H1 (cell line): ENCODE data around the gene PRKCA. TPM values are rescaled to one million over a fixed set of nuclear protein-coding genes. Genes with fewer than 3 reads are reported as not detected.
A peak's percentile ranks its signal among the peaks of the same experiment; 100 is the strongest.

Experiments used
- CTCF ChIA-PET: fragments of 300-600 bp; sonication (Branson Sonifier 250); formaldehyde crosslinking; loops from one replicate; lab custom pipeline; 2021; ENCODE audit not compliant: partially characterized antibody; lab: Charles Lee
- POLR2A ChIA-PET: fragments of 300-600 bp; sonication (Branson Sonifier 250); formaldehyde crosslinking; loops from one replicate; lab custom pipeline; 2021; ENCODE audit warnings: inconsistent platforms; ENCODE audit not compliant: partially characterized antibody; lab: Charles Lee
- DNase-seq, 2 experiments: peaks; one replicate each; pipeline versions ENCODE4 v3.0.0 to v3.0.0-alpha.2; 2010 to 2022; ENCODE audit warnings: low spot score in 2 of 2, low read depth in 1 of 2, mixed read lengths in 1 of 2
- FAIRE-seq: peaks from 2 replicates; lab custom pipeline; 2011; peaks lifted over from hg19 to GRCh38; lab: Jason Lieb, UNC
- H2AFZ ChIP-seq: 2 replicates; pipeline ENCODE4 v1.8.1; 2012; ENCODE audit warnings: low read length, inconsistent platforms
- H2AK5ac ChIP-seq: 2 replicates; pipeline ENCODE4 v1.6.1; 2013; ENCODE audit warnings: low read depth, low read length
- H2BK120ac ChIP-seq: replicated peaks from 2 replicates; pipeline ENCODE3; 2013; ENCODE audit warnings: low read depth, low read length, inconsistent platforms
- H2BK12ac ChIP-seq: 2 replicates; pipeline ENCODE4 v1.6.1; 2013; ENCODE audit warnings: low read depth, low read length
- H2BK15ac ChIP-seq: 2 replicates; pipeline ENCODE4 v1.6.1; 2013; ENCODE audit warnings: low read length
- H2BK20ac ChIP-seq: 2 replicates; pipeline ENCODE4 v1.6.1; 2013; ENCODE audit warnings: low read length
- H2BK5ac ChIP-seq: 2 replicates; pipeline ENCODE4 v1.6.1; 2013; ENCODE audit warnings: low read depth, low read length
- H3K14ac ChIP-seq: 2 replicates; pipeline ENCODE4 v1.6.1; 2013; ENCODE audit warnings: inconsistent platforms; ENCODE audit not compliant: insufficient read length
- H3K18ac ChIP-seq: 2 replicates; pipeline ENCODE4 v1.6.1; 2013; ENCODE audit warnings: low read length; ENCODE audit errors: extremely low read depth
- H3K23ac ChIP-seq: 2 replicates; pipeline ENCODE4 v1.6.1; 2013; ENCODE audit warnings: inconsistent platforms; ENCODE audit not compliant: insufficient read length
- H3K23me2 ChIP-seq: 2 replicates; pipeline ENCODE4 v1.6.1; 2013; ENCODE audit warnings: low read depth, low read length
- H3K27ac ChIP-seq: 2 replicates; pipeline ENCODE4 v1.6.1; 2011; ENCODE audit warnings: low read depth, low read length, inconsistent platforms
- H3K27me3 ChIP-seq, 4 experiments: replicated peaks in 1 of 4; 1 replicate in 1 of 4; 2 replicates in 3 of 4; pipeline versions ENCODE4 v1.6.1 to v1.8.1; 2011 to 2013; ENCODE audit warnings: low read length in 3 of 4, mild to moderate bottlenecking in 3 of 4, inconsistent platforms in 2 of 4, mixed read lengths in 2 of 4, moderate library complexity in 1 of 4; ENCODE audit not compliant: control insufficient read depth in 3 of 4, insufficient read depth in 3 of 4; ENCODE audit errors: extremely low read depth in 1 of 4
- H3K36me3 ChIP-seq, 4 experiments: 2 replicates each; pipeline versions ENCODE4 v1.6.1 to v1.8.1; 2011 to 2013; ENCODE audit warnings: mild to moderate bottlenecking in 4 of 4, low read length in 3 of 4, moderate library complexity in 2 of 4, control low read depth in 1 of 4, inconsistent platforms in 1 of 4; ENCODE audit not compliant: insufficient read depth in 4 of 4, control insufficient read depth in 2 of 4
- H3K4ac ChIP-seq: replicated peaks from 2 replicates; pipeline ENCODE3; 2013; ENCODE audit warnings: low read length, low read depth, mixed read lengths, inconsistent platforms; ENCODE audit not compliant: insufficient read length
- H3K4me1 ChIP-seq, 4 experiments: replicated peaks in 1 of 4; 1 replicate in 1 of 4; 2 replicates in 3 of 4; pipeline versions ENCODE4 v1.6.1 to v1.8.1; 2011 to 2013; ENCODE audit warnings: low read length in 3 of 4, inconsistent platforms in 2 of 4, mixed read lengths in 1 of 4; ENCODE audit not compliant: insufficient read depth in 4 of 4, control insufficient read depth in 3 of 4
- H3K4me2 ChIP-seq, 2 experiments: 2 replicates each; pipeline versions ENCODE4 v1.6.1 to v1.8.1; 2011 to 2013; ENCODE audit warnings: low read depth in 2 of 2, low read length in 2 of 2, control low read depth in 1 of 2, inconsistent platforms in 1 of 2, mild to moderate bottlenecking in 1 of 2; ENCODE audit not compliant: insufficient read depth in 1 of 2
- H3K4me3 ChIP-seq, 4 experiments: fragments of 200-600, 300-600 bp in 1 of 4; sonication (generic), shearing (Covaris generic), sonication (Bioruptor Twin) in 1 of 4; 2 replicates each; pipeline versions ENCODE4 v1.5.1 to v1.8.1; 2011 to 2016; ENCODE audit warnings: low read length in 4 of 4, low read depth in 3 of 4, control low read depth in 2 of 4, inconsistent platforms in 2 of 4, mild to moderate bottlenecking in 2 of 4, mixed read lengths in 1 of 4, moderate library complexity in 1 of 4; ENCODE audit not compliant: insufficient read depth in 2 of 4; ENCODE audit errors: extremely low read depth in 1 of 4
- H3K56ac ChIP-seq: replicated peaks from 2 replicates; pipeline ENCODE3; 2013; ENCODE audit warnings: low read depth, mild to moderate bottlenecking, mixed read lengths, low read length, inconsistent platforms; ENCODE audit not compliant: insufficient read length
- H3K79me1 ChIP-seq: 2 replicates; pipeline ENCODE4 v1.6.1; 2013; ENCODE audit warnings: low read depth, low read length, control low read depth
- H3K79me2 ChIP-seq, 2 experiments: 2 replicates each; pipeline versions ENCODE4 v1.6.1 to v1.8.1; 2012 to 2013; ENCODE audit warnings: low read length in 2 of 2, mild to moderate bottlenecking in 2 of 2, inconsistent platforms in 1 of 2; ENCODE audit not compliant: insufficient read depth in 2 of 2, control insufficient read depth in 1 of 2
- H3K9ac ChIP-seq, 4 experiments: replicated peaks in 1 of 4; 1 replicate in 1 of 4; 2 replicates in 3 of 4; pipeline versions ENCODE4 v1.6.1 to v1.8.1; 2011 to 2013; ENCODE audit warnings: low read depth in 3 of 4, low read length in 3 of 4, control low read depth in 2 of 4, mild to moderate bottlenecking in 2 of 4, moderate library complexity in 2 of 4, inconsistent platforms in 1 of 4; ENCODE audit errors: extremely low read depth in 1 of 4
- H3K9me3 ChIP-seq, 2 experiments: 2 replicates each; pipeline versions ENCODE4 v1.6.1 to v1.8.1; 2012 to 2013; ENCODE audit warnings: mild to moderate bottlenecking in 2 of 2, moderate library complexity in 2 of 2, control low read depth in 1 of 2, inconsistent platforms in 1 of 2, low read depth in 1 of 2, low read length in 1 of 2, mixed read lengths in 1 of 2; ENCODE audit not compliant: insufficient read depth in 2 of 2
- H4K20me1 ChIP-seq, 2 experiments: replicated peaks in 1 of 2; 2 replicates each; pipeline versions ENCODE3 to v1.8.1; 2011 to 2013; ENCODE audit warnings: inconsistent platforms in 2 of 2, low read length in 2 of 2, mild to moderate bottlenecking in 1 of 2; ENCODE audit not compliant: insufficient read depth in 2 of 2, control insufficient read depth in 1 of 2
- H4K5ac ChIP-seq: 2 replicates; pipeline ENCODE4 v1.6.1; 2013; ENCODE audit warnings: low read length, low read depth, mixed read lengths, inconsistent platforms; ENCODE audit not compliant: insufficient read length
- H4K8ac ChIP-seq: 2 replicates; pipeline ENCODE4 v1.8.0; 2013; ENCODE audit warnings: mild to moderate bottlenecking, moderate library complexity, low read length, inconsistent platforms; ENCODE audit not compliant: insufficient read depth; ENCODE audit errors: extremely low read depth
- H4K91ac ChIP-seq: replicated peaks from 2 replicates; pipeline ENCODE3; 2013; ENCODE audit warnings: low read length, mixed read lengths, inconsistent platforms; ENCODE audit not compliant: insufficient read length
- ATF2 ChIP-seq: IDR thresholded peaks from 2 replicates; pipeline ENCODE4 v1.6.1; 2012; ENCODE audit warnings: low read length, inconsistent platforms
- KDM4A ChIP-seq: IDR thresholded peaks from one replicate; pipeline ENCODE4 v1.7.1; 2012; ENCODE audit warnings: low read depth, mild to moderate bottlenecking, moderate library complexity, low read length, inconsistent platforms; ENCODE audit not compliant: severe bottlenecking
- SUZ12 ChIP-seq: fragments of 200-600 bp; sonication (generic); IDR thresholded peaks from 2 replicates; pipeline ENCODE4 v1.6.1; 2012; ENCODE audit warnings: mild to moderate bottlenecking, inconsistent platforms, low read length, moderate library complexity, mixed read lengths
- WGBS, 2 experiments: shearing (Covaris generic) in 1 of 2; methylation state at CpG; one replicate each; pipeline versions ENCODE4 v1.1.6 to v1.1.7; 2013 to 2015; ENCODE audit warnings: low lambda C conversion rate in 2 of 2, mixed read lengths in 2 of 2, inconsistent platforms in 1 of 2, low coverage in 1 of 2, missing lambda C conversion rate in 1 of 2; ENCODE audit not compliant: insufficient replicate concordance in 2 of 2, insufficient coverage in 1 of 2, insufficient read length in 1 of 2; ENCODE audit errors: extremely low coverage in 1 of 2, missing lambda C conversion rate in 1 of 2; 5-methylcytosine and 5-hydroxymethylcytosine counted together
- polyA plus RNA-seq, 7 experiments: library from polyadenylated mRNA; depleted of rRNA in 3 of 7; stranded (reverse) in 5 of 7; unstranded in 2 of 7; fragments of >200 nt in 5 of 7; fragments of 200-250 nt in 2 of 7; gene quantifications; 1 replicate in 5 of 7; 2 replicates in 1 of 7; 4 replicates in 1 of 7; pipeline versions ENCODE4 v1.2.1 to v1.2.3, GENCODE V29; 2011 to 2013; ENCODE audit warnings: missing spikeins in 2 of 7, mixed read lengths in 2 of 7
- total RNA-seq: library from RNA; stranded (reverse); fragmentation: NEBNext Ultra II Directional; extraction: Animal tissue kit (Norgen Biotek cat#: 25700); gene quantifications from 2 replicates; pipeline ENCODE4 v1.2.1, GENCODE V29; 2021

The PRKCA gene
- total and polyA plus RNA-seq, 2 of the 8 experiments (the other 6 are each of a cell fraction or from before 2014, with no cell fraction given): 5.8 to 17.8 TPM

GRCh38 chr17:66753126-66753920 lies 450.9 kb downstream of the PRKCA start:
- FAIRE-seq: no peak
- 84% methylated on average over 11 of the region's 11 CpGs; no CpG with 5 or more reads in 1 of the 2 experiments for WGBS, 2 experiments
- H3K4me2 ChIP-seq: no peak overlapping the region

More at GRCh38 chr17:66753126-66753920, 450.9 kb downstream of the PRKCA start:
- no peak overlapping the region for H2BK120ac ChIP-seq
- peaks cover 0 to 2% (median 1%) of the 10 kb centered on the region in 4 experiments; a peak in 2 of 7 replicates for H3K4me1 ChIP-seq
- H3K18ac ChIP-seq: no peak overlapping the region; the same call in 1 of the 2 replicates
- no peak overlapping the region for H3K23ac ChIP-seq
- H3K27ac ChIP-seq: no peak overlapping the region
- no peak overlapping the region for H2AFZ ChIP-seq
- H4K5ac ChIP-seq: no peak overlapping the region
- H3K36me3 ChIP-seq: no peaks in the 10 kb centered on the region
- H2BK15ac ChIP-seq: no peak overlapping the region
- H4K20me1 ChIP-seq: no peaks in the 10 kb centered on the region
- H3K4me3 ChIP-seq: no peak overlapping the region
- H3K79me1 ChIP-seq: no peaks in the 10 kb centered on the region
- H2BK5ac ChIP-seq: no peak overlapping the region
- no peak overlapping the region for H3K14ac ChIP-seq
- 0 out of 7 replicates have a peak overlapping the region, but pooled peaks of 1 of the 4 experiments have one; percentile 18 for H3K9ac ChIP-seq
- no peak overlapping the region for H3K56ac ChIP-seq
- H2BK12ac ChIP-seq: no peak overlapping the region
- H3K9me3 ChIP-seq: no peaks in the 10 kb centered on the region
- DNase-seq: no peak
- TF ChIP-seq ATF2 (no peak), SUZ12 (no peak), KDM4A (no peak)
- POLR2A ChIA-PET: no interaction called here
- H4K8ac ChIP-seq: no peak overlapping the region
- no peak overlapping the region for H4K91ac ChIP-seq
- H3K23me2 ChIP-seq: no peaks in the 10 kb centered on the region
- H2AK5ac ChIP-seq: no peak overlapping the region
- no peaks in the 10 kb centered on the region; a peak in 1 of 7 replicates for H3K27me3 ChIP-seq
- H3K79me2 ChIP-seq: no peaks in the 10 kb centered on the region
- CTCF ChIA-PET: interaction anchor here (2.5 kb wide), 1 partner anchor 16 kb away, joined by 10 read pairs; no protein-coding TSS in a partner anchor
- H2BK20ac ChIP-seq: no peak overlapping the region
- no peak overlapping the region for H3K4ac ChIP-seq
